GM18858 (cell line): Measurements from ENCODE around the gene EME2.

Source experiments
- ATAC-seq: cut with Tn5 transposase; IDR thresholded peaks from one replicate; pipeline ENCODE4 v1.9.1; 2021; ENCODE audit not compliant: unreplicated experiment

Gene EME2

GRCh38 chr16:1817716-1818115 lies 45.1 kb downstream of the EME2 start:
- no peak for ATAC-seq

GRCh38 chr16:1818204-1818872 lies 45.7 kb downstream of the EME2 start:
- no peak for ATAC-seq

DNA sequence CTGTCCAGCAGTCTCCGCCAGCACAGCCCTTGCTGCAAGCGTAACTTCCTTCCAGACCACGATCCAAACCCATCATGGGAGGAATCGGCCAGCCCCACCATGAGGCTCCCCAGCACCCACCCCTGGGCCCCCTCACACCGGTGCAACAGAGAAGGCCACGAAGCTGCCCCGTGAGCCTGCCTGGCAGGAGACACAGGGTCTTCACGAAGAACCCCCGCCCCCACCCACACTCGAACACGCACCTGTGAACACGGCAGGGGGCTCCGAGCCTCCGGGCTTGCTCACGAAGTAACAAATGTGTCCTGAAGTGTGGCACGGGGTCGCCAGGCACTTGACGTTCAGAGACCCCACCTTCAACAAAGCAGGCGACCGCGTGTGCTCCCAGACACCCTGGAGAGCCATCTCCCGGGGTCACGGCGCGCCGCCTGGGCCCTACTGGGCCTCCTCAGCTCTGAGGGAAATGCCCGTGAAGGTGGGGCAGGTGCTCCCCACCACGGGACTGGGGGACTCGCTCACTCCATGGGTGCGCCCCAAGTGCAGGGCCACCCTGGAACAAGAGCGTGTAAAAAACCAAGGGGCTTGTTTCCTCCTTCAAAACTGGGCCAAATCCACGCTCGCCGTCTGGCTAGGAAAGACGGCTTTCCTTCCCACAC lies 46.4 kb downstream of the EME2 start:
- no peak for ATAC-seq

DNA sequence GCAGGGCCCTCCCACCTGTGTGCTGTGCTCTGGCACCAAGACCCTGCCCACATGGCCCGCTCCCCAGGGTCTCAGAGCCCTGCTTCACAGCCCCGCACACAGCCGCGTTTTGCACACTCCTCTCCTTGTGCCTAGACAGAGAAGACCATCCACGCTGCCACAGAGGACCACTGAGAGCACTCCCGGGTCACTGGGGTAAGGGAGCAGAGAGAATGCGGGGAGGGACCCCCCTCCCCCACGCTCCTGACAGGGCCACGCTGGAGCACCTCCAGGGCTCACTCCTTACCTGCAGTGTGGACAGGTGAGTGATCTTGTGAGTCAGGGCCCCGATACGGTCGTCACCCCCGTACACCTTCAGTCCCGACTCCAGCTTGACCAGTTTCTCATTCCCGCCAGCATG lies 47.0 kb downstream of the EME2 start:
- ATAC-seq = no peak

DNA sequence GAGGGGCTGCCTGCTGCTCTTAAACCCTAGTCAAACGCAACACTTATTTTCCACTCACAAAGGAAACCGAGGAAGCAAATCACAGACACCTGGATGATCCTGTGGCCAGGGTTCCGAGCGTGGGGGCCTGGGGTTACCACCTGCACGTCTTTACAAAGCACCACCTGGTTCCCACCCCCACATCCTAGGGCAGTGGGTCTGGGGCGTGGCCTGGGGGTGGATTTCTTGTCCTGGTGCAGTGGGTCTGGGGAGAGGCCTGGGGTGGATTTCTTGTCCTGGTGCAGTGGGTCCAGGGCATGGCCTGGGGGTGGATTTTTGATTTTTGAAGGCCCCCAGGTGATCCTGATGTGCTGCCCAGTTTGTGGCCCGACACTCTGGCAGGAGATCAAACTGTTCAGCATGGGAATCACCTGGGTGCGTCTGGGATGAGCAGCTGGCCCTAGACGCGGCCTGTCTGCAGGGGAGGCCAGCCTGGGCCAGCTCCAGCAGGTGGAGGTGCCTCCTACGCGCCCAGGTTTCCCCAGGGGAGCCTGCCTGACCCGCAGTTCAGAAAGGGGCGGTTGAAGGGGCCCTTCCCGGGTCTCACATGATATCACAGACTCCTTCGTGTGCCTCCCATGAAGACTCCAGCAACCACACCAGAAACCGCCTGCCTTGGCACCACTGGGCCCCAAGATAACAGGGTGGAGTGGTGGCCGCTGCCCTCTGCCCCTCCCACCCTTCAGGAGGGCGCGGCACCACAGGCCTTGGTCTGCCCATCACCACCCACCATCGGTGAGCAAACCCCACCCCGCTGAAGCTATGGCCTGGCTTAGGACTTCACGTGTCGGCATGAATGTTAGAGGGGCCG lies 47.7 kb downstream of the EME2 start:
- ATAC-seq = no peak

- no peak for ATAC-seq
Measured at GRCh38 chr16:1820946-1821290, 48.3 kb downstream of the EME2 start.

DNA sequence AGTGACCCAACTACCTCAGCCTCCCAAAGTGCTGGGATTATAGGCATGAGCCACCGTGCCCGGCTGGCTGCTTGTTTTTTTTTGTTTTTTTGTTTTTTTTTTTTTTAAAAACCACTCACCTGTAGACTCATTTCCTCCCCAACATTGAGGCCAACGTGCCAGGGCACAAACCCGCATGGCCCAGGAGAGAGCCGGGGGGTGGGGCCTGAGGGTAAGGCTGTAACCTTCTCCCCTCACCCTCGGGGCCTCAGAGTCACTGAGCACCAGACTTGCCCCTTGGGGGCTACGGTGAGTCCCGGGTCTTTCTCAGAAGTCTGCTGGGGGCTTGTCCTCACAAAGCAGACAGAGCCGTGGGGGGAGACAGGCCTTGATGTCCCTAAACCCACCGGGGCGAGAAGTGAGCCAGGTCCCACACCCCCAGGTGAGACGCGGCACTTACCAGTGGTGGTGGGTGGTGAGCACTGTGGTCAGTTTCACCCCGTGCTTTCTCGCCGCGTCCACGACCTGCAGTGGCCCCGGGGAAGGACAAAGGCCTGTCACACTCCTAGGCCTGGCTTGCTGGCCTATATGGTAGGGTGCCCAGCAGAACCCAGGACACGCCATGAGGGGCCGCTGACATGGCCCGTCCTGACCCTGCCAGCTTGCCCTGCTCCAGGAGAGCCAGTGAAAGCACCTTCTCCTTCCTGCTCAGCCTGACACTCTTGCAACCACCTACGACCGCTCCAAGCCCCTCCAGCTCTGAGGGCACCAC lies 49.4 kb downstream of the EME2 start:
- ATAC-seq = no peak

GRCh38 chr16:1822801-1823200 lies 50.2 kb downstream of the EME2 start:
- ATAC-seq = no peak

DNA sequence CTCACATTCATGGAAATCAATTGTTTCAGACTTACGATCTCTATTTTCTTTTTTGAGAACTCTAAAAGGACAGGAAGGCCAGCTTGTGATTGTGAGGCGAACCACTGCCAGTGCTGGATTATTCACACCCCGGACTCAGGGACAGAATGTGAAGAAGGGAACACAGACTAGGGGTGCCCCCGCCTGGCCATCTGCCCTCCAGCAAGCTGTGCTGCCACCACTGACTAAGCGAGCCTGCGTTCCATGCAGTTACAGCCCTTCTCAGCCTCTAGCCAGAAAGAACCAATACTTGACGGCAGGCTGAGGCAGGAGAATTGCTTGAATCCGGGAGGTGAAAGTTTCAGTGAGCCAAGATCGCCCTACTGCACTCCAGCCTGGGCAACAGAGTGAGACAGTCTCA lies 51.2 kb downstream of the EME2 start:
- no peak for ATAC-seq

DNA sequence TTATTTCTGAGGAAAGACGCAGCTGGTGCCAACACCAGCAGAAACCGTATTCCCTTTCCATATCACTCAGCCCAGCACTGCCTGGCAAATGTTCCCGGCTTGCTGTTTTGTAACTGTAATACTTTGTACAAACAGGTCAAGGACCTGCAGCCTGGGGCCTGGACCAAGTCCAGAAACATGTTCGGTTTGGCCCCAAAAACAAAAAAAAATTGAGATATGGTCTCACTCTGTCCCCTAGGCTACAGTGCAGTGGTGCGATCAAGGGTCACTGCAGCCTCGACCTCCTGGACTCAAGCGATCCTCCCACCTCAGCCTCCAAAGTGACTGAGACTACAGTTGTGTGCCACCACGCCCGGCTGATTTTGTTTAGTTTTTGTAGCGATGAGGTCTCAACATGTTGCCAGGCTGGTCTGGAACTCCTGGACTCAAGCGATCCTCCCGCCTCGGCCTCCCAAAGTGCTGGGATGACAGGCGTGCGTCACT lies 52.8 kb downstream of the EME2 start:
- no peak for ATAC-seq
